ENCODE measurements around the gene ETV4. TPM values are rescaled to one million over a fixed set of nuclear protein-coding genes. Genes with fewer than 3 reads are reported as not detected.
"Not testable (repeated sequence)": the region's sequence is repeated elsewhere in the genome, so short reads cannot be mapped to it uniquely, and the experiment has no call there.

The ETV4 gene
- total and polyA plus RNA-seq, 2 donors: 0.34 to 0.38 TPM

DNA sequence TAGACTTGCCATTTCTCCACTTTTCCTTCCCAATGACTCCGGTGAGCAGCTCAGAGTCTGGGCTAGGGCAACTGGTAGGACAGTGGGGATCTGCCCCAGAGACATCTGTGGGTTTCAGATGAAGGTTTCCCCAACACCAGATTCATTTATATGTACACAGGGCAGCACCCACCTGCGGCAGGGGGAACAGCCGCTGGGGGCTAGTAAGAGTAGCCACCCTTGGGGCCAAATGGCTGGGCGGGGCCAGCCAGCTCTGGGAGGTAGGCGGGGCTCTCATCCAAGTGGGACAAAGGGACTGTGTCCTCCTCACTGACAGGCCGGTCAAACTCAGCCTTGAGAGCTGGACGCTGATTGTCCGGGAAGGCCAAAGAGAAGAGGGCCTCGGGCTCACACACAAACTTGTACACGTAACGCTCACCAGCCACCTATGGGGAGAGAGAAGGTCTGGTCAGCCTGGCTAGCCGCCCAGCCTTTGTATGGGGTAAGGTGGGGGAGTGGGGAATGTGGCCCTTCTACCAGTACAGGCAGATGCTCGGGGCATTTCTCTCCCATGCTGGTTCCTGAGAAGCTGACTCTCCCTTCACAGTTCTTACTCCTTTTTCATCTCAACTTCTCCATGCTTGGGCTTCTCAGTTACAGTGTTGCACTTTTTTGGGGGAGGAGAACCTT is 17.7 kb downstream of the ETV4 start:
- no peaks in the 10 kb centered on the region for H3K9me3 ChIP-seq (ENCODE audit: control insufficient read depth in 2 of 2, insufficient read depth in 1 of 2, low read length in 1 of 2)

DNA sequence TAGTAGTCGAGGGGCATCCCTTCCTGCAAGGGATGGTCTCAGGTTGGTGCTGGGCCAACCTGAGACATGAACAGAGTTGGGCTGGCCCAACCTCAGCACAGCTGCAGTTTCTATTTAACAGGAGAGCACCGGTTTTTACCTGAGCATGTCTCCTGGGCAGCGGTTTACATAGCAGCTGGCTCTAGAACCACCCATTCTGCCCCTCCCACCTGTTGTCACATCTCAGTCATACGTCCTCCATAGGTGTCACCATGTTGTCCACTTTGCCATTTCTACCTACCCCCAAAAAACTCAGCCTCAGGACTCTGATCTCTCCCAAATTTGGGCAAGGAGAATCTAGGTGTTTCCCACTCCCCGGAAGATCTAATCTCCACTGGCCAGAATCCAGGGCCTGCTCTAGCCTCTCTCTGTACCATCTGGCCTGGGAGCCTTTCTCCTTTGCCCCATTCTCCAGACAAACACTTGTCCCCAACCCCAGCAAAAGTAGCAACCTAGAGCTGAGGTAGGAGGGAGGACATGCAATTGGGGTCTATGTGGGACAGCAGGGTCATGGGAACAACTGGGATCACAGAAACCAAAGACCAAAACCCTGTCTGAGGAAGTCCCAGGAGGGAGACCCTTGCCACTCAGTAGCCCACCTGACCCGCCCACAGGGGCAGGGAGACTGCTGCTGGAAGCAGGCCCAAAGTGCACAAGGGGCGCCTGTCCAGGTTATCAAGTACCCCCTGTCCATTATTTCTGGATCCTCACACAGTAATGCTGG is 19.1 kb downstream of the ETV4 start:
- H3K27ac ChIP-seq (ENCODE audit: low read depth in 1 of 2, low read length in 1 of 2): no peak overlapping the region
- DNase-seq (ENCODE audit: low read depth in 6 of 9, low spot score in 9 of 9): no peak
- peaks cover 0 to 7% of the 10 kb centered on the region in 2 donors for H3K4me1 ChIP-seq (ENCODE audit: control insufficient read depth in 2 of 2, insufficient read depth in 2 of 2, low read length in 2 of 2)
- no peaks in the 10 kb centered on the region for H3K9me3 ChIP-seq (ENCODE audit: control insufficient read depth in 2 of 2, insufficient read depth in 1 of 2, low read length in 1 of 2)
- no peaks in the 10 kb centered on the region for H3K27me3 ChIP-seq (ENCODE audit: control insufficient read depth in 2 of 2, insufficient read depth in 1 of 2, low read length in 1 of 2)
- H3K36me3 ChIP-seq (ENCODE audit: control insufficient read depth in 2 of 2, insufficient read depth in 2 of 2, low read length in 1 of 2): peaks cover 56 to 58% of the 10 kb centered on the region in 2 donors
- 96% methylated on average over 7 of the region's 7 CpGs for WGBS
- no peak overlapping the region for H3K4me3 ChIP-seq (ENCODE audit: low read length in 2 of 2)

More for the DNA sequence above, 17.7 kb downstream of the ETV4 start:
- H3K4me1 ChIP-seq (ENCODE audit: control insufficient read depth in 2 of 2, insufficient read depth in 2 of 2, low read length in 2 of 2): peaks cover 0 to 7% of the 10 kb centered on the region in 2 donors
- no peaks in the 10 kb centered on the region for H3K27me3 ChIP-seq (ENCODE audit: control insufficient read depth in 2 of 2, insufficient read depth in 1 of 2, low read length in 1 of 2)
- no peak for DNase-seq (ENCODE audit: low read depth in 6 of 9, low spot score in 9 of 9)
- no peak overlapping the region for H3K27ac ChIP-seq (ENCODE audit: low read depth in 1 of 2, low read length in 1 of 2)
- peaks cover 46 to 50% of the 10 kb centered on the region in 2 donors for H3K36me3 ChIP-seq (ENCODE audit: control insufficient read depth in 2 of 2, insufficient read depth in 2 of 2, low read length in 1 of 2)
- H3K4me3 ChIP-seq (ENCODE audit: low read length in 2 of 2): no peak overlapping the region
- WGBS: 98% methylated on average over 13 of the region's 13 CpGs

DNA sequence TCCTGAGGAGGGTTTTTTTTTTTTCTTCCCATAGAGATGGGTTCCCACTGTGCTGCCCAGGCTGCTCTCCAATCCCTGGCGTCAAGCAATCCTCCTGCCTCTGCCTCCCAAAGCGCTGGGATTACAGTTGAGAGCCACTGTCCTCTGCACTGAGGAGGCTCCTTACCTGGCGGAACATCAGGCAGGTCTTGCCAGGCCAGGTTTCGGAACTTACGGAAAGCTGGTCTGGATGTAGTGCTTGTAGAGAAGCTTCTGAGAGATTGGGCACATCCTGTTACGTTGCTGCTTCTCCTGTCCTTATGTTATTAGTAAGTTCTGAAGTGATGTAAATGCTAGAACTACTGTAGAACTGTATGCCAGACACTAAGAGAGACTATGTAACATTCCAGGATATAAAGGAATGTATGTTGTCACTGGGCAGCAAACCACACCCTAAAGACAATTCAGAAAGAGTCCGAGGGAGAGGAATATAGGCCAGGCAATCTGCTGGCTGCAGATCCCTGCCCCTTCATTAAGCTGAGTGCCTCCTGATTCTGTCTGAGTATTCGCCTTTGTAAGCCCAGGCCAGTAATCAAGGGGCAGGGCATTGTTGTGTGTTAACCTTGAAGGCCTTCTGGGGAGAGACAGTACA is 21.1 kb downstream of the ETV4 start:
- Histone ChIP-seq H3K36me3 (ENCODE audit: control insufficient read depth in 2 of 2, insufficient read depth in 2 of 2, low read length in 1 of 2) (peaks cover 76 to 78% of the 10 kb centered on the region in 2 donors), H3K27me3 (ENCODE audit: control insufficient read depth in 2 of 2, insufficient read depth in 1 of 2, low read length in 1 of 2) (no peaks in the 10 kb centered on the region), H3K27ac (ENCODE audit: low read depth in 1 of 2, low read length in 1 of 2) (no peak overlapping the region), H3K9me3 (ENCODE audit: control insufficient read depth in 2 of 2, insufficient read depth in 1 of 2, low read length in 1 of 2) (no peaks in the 10 kb centered on the region), H3K4me1 (ENCODE audit: control insufficient read depth in 2 of 2, insufficient read depth in 2 of 2, low read length in 2 of 2) (peaks cover 0 to 3% of the 10 kb centered on the region in 2 donors), H3K4me3 (ENCODE audit: low read length in 2 of 2) (no peak overlapping the region)
- WGBS: 97% methylated on average over 8 of the region's 8 CpGs
- DNase-seq (ENCODE audit: low read depth in 6 of 9, low spot score in 9 of 9): no peak

DNA sequence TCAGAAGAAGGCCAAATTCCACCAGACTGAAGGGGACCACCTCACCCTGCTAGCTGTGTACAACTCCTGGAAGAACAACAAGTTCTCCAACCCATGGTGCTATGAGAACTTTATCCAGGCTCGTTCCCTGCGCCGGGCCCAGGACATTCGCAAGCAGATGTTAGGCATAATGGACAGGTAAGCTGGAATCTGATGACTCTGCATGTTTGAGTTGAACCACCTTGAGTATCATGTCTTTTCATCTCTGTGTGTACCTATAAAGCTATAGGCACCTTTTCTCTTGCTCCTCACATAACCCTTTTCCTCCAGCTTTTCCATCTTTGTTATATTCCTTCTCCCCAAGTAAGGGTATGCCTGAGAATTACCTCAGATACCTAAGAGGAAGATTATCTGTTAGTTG is 24.8 kb downstream of the ETV4 start:
- no peak for DNase-seq (ENCODE audit: low read depth in 6 of 9, low spot score in 9 of 9)
- no peaks in the 10 kb centered on the region for H3K4me1 ChIP-seq (ENCODE audit: control insufficient read depth in 2 of 2, insufficient read depth in 2 of 2, low read length in 2 of 2)
- no peak overlapping the region for H3K27ac ChIP-seq (ENCODE audit: low read depth in 1 of 2, low read length in 1 of 2)
- no peaks in the 10 kb centered on the region for H3K9me3 ChIP-seq (ENCODE audit: control insufficient read depth in 2 of 2, insufficient read depth in 1 of 2, low read length in 1 of 2)
- no peak overlapping the region for H3K4me3 ChIP-seq (ENCODE audit: low read length in 2 of 2)
- no peaks in the 10 kb centered on the region for H3K27me3 ChIP-seq (ENCODE audit: control insufficient read depth in 2 of 2, insufficient read depth in 1 of 2, low read length in 1 of 2)
- WGBS: 98% methylated on average over 4 of the region's 4 CpGs
- H3K36me3 ChIP-seq (ENCODE audit: control insufficient read depth in 2 of 2, insufficient read depth in 2 of 2, low read length in 1 of 2): peaks cover 81 to 91% of the 10 kb centered on the region in 2 donors

DNA sequence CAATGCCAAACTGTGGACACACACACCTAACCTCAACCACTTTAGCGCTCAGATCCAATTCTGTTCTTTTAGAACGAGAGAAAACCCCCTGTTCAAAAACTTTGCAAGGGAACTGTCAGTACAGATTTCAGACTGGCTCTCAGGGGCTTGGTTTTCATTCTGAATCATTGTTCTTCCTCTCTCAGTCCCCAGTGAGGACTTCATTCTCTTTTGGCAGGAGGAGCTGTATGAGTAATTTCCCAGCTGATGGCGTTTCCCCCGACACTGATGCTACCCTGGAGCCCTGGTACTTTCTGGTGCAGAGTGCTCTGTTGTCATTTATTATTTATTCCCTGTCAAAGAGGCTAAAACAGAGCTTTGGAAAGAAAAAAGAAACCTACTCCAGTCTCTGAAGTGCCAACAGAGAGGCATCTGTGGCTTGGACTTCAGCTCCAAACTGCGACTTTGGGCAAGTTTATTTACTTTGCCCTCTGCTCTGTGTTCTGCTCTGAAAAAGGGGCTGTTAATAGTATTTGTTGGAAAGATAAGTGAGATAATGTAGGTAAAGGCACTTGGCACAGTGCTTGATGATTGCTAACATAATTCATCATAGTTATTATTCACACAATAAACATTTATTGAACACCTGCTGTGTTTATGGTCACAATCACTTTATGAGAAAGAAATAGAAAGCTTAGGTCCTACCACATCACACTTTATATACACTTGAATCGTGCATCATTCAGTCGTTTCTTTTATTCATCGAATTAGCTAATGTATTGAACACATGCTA is 28.3 kb downstream of the ETV4 start:
- no peaks in the 10 kb centered on the region for H3K4me1 ChIP-seq (ENCODE audit: control insufficient read depth in 2 of 2, insufficient read depth in 2 of 2, low read length in 2 of 2)
- no peaks in the 10 kb centered on the region for H3K27me3 ChIP-seq (ENCODE audit: control insufficient read depth in 2 of 2, insufficient read depth in 1 of 2, low read length in 1 of 2)
- DNase-seq (ENCODE audit: low read depth in 6 of 9, low spot score in 9 of 9): no peak
- H3K36me3 ChIP-seq (ENCODE audit: control insufficient read depth in 2 of 2, insufficient read depth in 2 of 2, low read length in 1 of 2): peaks cover 66 to 78% of the 10 kb centered on the region in 2 donors
- no peak overlapping the region for H3K27ac ChIP-seq (ENCODE audit: low read depth in 1 of 2, low read length in 1 of 2)
- no peak overlapping the region for H3K4me3 ChIP-seq (ENCODE audit: low read length in 2 of 2)
- WGBS: 98% methylated on average over 8 of the region's 8 CpGs
- no peaks in the 10 kb centered on the region for H3K9me3 ChIP-seq (ENCODE audit: control insufficient read depth in 2 of 2, insufficient read depth in 1 of 2, low read length in 1 of 2)

DNA sequence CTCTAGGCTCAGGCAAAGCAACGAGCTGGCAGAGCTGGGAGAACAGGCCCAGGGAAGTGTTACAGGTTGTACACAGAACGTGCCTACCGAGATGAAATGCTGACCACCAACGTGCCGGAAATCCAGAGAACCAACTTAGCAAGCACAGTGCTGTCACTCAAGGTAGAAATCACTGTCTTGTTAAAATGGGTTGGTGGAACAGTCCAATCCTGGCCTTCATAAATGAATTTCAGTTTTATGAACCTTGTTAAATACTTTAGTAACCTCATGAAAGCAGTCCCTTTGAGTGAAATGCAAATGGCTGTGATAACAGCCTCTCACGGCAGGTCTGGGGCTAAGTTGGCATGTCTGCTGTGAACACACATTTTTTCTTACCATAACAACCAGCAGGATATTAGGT is 29.0 kb downstream of the ETV4 start:
- WGBS: 95% methylated on average over 6 of the region's 6 CpGs
- Histone ChIP-seq H3K27ac (ENCODE audit: low read depth in 1 of 2, low read length in 1 of 2) (no peak overlapping the region), H3K36me3 (ENCODE audit: control insufficient read depth in 2 of 2, insufficient read depth in 2 of 2, low read length in 1 of 2) (peaks cover 71 to 80% of the 10 kb centered on the region in 2 donors), H3K27me3 (ENCODE audit: control insufficient read depth in 2 of 2, insufficient read depth in 1 of 2, low read length in 1 of 2) (no peaks in the 10 kb centered on the region), H3K9me3 (ENCODE audit: control insufficient read depth in 2 of 2, insufficient read depth in 1 of 2, low read length in 1 of 2) (no peaks in the 10 kb centered on the region), H3K4me1 (ENCODE audit: control insufficient read depth in 2 of 2, insufficient read depth in 2 of 2, low read length in 2 of 2) (no peaks in the 10 kb centered on the region), H3K4me3 (ENCODE audit: low read length in 2 of 2) (no peak overlapping the region)
- no peak for DNase-seq (ENCODE audit: low read depth in 6 of 9, low spot score in 9 of 9)

DNA sequence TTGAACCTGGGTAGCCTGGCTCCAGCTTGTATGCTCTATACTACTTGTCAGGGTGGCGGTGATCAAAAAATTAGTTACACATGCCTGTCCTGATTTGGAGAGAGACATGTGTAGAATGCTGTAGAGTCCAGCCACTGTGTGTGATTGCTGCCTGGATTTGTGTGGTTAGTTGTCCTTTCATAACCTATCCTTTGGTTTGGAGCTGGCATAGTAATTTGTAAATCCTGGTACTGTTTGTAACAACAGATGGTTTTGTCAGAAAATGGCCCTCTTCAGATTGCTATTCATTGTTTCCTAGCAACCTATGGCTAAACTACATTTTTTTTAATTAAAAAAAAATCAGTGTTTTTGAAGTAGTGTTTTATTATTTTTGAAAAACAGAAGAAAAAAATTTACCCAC is 30.5 kb downstream of the ETV4 start:
- DNase-seq (ENCODE audit: low read depth in 6 of 9, low spot score in 9 of 9): no peak
- peaks cover 69 to 77% of the 10 kb centered on the region in 2 donors for H3K36me3 ChIP-seq (ENCODE audit: control insufficient read depth in 2 of 2, insufficient read depth in 2 of 2, low read length in 1 of 2)
- H3K4me3 ChIP-seq (ENCODE audit: low read length in 2 of 2): no peak overlapping the region
- H3K9me3 ChIP-seq (ENCODE audit: control insufficient read depth in 2 of 2, insufficient read depth in 1 of 2, low read length in 1 of 2): no peaks in the 10 kb centered on the region
- no peak overlapping the region for H3K27ac ChIP-seq (ENCODE audit: low read depth in 1 of 2, low read length in 1 of 2)
- 99% methylated on average over 1 of the region's 1 CpG for WGBS
- H3K4me1 ChIP-seq (ENCODE audit: control insufficient read depth in 2 of 2, insufficient read depth in 2 of 2, low read length in 2 of 2): no peaks in the 10 kb centered on the region
- H3K27me3 ChIP-seq (ENCODE audit: control insufficient read depth in 2 of 2, insufficient read depth in 1 of 2, low read length in 1 of 2): no peaks in the 10 kb centered on the region

DNA sequence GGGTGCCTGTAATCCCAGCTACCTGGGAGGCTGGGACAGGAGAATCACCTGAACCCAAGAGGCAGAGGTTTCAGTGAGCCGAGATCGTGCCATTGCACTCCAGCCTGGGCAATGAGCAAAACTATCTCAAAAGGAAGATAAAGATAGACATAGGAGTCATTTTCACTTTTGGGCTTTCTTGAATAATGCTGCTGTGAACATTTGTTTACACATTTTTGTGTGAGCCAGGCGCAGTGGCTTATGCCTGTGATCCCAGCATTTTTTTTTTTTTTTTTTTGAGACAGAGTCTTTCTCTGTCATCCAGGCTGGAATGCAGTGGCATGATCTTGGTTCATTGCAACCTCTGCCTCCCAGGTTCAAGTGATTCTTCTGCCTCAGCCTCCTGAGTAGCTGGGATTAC is 34.9 kb downstream of the ETV4 start:
- not testable (repeated sequence) for H3K4me1 ChIP-seq (ENCODE audit: control insufficient read depth in 2 of 2, insufficient read depth in 2 of 2, low read length in 2 of 2); H3K9me3 ChIP-seq (ENCODE audit: control insufficient read depth in 2 of 2, insufficient read depth in 1 of 2, low read length in 1 of 2); H3K27ac ChIP-seq (ENCODE audit: low read depth in 1 of 2, low read length in 1 of 2); DNase-seq (ENCODE audit: low read depth in 6 of 9, low spot score in 9 of 9); H3K4me3 ChIP-seq (ENCODE audit: low read length in 2 of 2); H3K27me3 ChIP-seq (ENCODE audit: control insufficient read depth in 2 of 2, insufficient read depth in 1 of 2, low read length in 1 of 2)
- 97% methylated on average over 3 of the region's 3 CpGs for WGBS
- peaks cover 77% of the 10 kb centered on the region in 2 donors for H3K36me3 ChIP-seq (ENCODE audit: control insufficient read depth in 2 of 2, insufficient read depth in 2 of 2, low read length in 1 of 2)
